ENCODE data around the gene EVA1C. TPM values are rescaled to one million over a fixed set of nuclear protein-coding genes. Genes with fewer than 3 reads are reported as not detected.

Gene EVA1C
- polyA plus RNA-seq, 1 experiment = 5.7 TPM

DNA sequence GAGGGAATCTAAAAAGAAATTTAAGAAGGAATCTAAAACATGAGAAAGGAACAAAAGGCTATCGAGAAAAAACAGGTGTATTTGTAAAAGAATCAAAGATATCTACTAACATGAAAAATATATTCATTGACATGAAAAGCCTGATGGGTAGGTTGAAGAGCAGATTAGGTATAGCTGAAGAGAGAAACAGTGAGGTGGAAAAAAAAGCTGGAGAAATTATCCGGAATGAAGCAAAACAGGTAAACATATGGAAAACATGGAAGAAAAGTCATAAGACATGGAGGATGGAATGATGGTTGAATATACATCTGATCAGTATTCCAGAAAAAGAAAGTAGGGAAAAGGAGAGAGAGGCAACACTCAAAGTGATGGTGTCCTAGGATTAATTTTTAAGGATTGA is 9.6 kb downstream of the EVA1C start:
- TF ChIP-seq, protein P1, sequence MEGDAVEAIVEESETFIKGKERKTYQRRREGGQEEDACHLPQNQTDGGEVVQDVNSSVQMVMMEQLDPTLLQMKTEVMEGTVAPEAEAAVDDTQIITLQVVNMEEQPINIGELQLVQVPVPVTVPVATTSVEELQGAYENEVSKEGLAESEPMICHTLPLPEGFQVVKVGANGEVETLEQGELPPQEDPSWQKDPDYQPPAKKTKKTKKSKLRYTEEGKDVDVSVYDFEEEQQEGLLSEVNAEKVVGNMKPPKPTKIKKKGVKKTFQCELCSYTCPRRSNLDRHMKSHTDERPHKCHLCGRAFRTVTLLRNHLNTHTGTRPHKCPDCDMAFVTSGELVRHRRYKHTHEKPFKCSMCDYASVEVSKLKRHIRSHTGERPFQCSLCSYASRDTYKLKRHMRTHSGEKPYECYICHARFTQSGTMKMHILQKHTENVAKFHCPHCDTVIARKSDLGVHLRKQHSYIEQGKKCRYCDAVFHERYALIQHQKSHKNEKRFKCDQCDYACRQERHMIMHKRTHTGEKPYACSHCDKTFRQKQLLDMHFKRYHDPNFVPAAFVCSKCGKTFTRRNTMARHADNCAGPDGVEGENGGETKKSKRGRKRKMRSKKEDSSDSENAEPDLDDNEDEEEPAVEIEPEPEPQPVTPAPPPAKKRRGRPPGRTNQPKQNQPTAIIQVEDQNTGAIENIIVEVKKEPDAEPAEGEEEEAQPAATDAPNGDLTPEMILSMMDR (IDR thresholded peaks at IDR 0.05; ENCODE audit: low read depth, low read length) = no peak
- Histone ChIP-seq H3K9me3 (ENCODE audit: control insufficient read depth, insufficient read depth, low read length) (no peaks in the 10 kb centered on the region), H3K4me3 (ENCODE audit: low read depth, low read length) (no peak overlapping the region), H3K27me3 (ENCODE audit: control insufficient read depth, insufficient read depth, low read length) (no peaks in the 10 kb centered on the region), H3K27ac (ENCODE audit: low read depth, low read length) (no peak overlapping the region)
- ChIA-PET POLR2A (no interaction called here), CTCF (interaction anchor here (0.7 to 1.4 kb wide), 2 partner anchors 16 to 19 kb away, joined by 4 read pairs; no protein-coding TSS in a partner anchor)
- no peak for DNase-seq (ENCODE audit: low read depth, low spot score)

DNA sequence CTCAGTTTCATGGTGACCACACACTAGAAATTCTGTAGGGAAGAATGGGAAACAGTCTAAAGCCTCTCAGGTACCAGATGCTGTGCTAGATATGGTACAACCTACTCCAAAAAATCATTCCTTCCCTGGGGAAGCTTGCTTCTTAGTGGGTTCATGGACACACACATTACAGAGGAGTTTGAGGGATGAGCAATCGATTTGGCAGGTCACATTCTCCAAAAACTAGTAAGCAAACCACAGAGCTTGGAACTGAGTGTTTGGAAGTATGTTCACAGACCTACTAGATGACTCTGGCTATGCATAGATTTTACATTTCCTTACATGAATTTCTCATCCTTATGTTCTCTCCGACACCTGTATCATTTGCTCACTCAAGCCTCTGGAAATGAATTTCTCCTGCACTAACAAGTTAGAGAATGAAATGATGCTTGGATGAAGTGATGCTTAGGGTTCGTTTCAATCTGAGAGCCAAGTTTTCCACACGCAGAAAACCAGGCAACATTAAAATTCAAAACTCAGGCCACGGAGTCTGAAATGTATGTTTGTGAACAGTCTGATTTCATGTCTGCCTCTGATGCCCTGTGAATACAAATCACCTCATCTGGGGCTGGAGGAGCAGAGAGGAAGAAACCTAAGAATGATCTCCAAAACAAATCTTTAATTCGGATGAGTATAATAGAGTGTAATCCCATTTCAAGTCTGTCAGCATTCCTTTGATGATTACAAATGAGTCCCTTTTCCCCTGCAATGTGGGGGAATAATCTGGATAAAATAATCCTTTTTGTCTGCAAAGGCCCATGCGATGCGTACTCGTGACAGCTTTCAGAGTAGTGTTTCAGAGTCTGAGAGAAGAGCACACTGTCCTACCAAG is 11.0 kb downstream of the EVA1C start:
- ChIA-PET CTCF (interaction anchor here (1.4 kb wide), 2 partner anchors 20 to 177 kb away, joined by 4 to 11 read pairs; no protein-coding TSS in a partner anchor), POLR2A (interaction anchor here (1.1 to 1.2 kb wide), 2 partner anchors 27 to 28 kb away, joined by 3 to 5 read pairs; no protein-coding TSS in a partner anchor)
- Histone ChIP-seq H3K27me3 (ENCODE audit: control insufficient read depth, insufficient read depth, low read length) (no peaks in the 10 kb centered on the region), H3K9me3 (ENCODE audit: control insufficient read depth, insufficient read depth, low read length) (no peaks in the 10 kb centered on the region), H3K27ac (ENCODE audit: low read depth, low read length) (peak overlapping the region; percentile 66), H3K4me3 (ENCODE audit: low read depth, low read length) (no peak overlapping the region)
- TF ChIP-seq, protein P1 (IDR thresholded peaks at IDR 0.05; ENCODE audit: low read depth, low read length) = no peak
- DNase-seq (ENCODE audit: low read depth, low spot score) = peak; percentile 76

DNA sequence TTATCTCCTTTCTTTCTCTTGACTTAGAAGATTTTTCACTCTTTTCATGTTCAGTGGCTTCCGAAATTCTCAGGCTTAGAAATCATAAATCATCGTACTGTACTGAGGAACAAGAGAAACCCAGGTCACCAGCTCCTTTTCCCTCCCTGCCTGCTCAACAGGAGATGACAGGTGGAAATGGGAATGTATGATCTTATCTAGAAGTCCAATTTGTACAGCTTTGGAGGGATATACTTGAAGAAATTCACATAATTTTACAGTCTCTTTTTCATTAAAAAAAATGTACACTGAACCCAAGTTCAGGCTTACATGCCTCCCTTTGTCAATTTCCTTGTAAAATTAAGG is 11.7 kb downstream of the EVA1C start:
- Histone ChIP-seq H3K27ac (ENCODE audit: low read depth, low read length) (peak overlapping the region; percentile 21), H3K4me3 (ENCODE audit: low read depth, low read length) (no peak overlapping the region), H3K27me3 (ENCODE audit: control insufficient read depth, insufficient read depth, low read length) (no peaks in the 10 kb centered on the region), H3K9me3 (ENCODE audit: control insufficient read depth, insufficient read depth, low read length) (no peaks in the 10 kb centered on the region)
- ChIA-PET POLR2A (interaction anchor here (1.1 kb wide), 1 partner anchor 26 kb away, joined by 3 read pairs; no protein-coding TSS in a partner anchor), CTCF (interaction anchor here (1.4 kb wide), 1 partner anchor 177 kb away, joined by 11 read pairs; no protein-coding TSS in a partner anchor)
- TF ChIP-seq, protein P1 (IDR thresholded peaks at IDR 0.05; ENCODE audit: low read depth, low read length) = no peak
- DNase-seq (ENCODE audit: low read depth, low spot score) = no peak

DNA sequence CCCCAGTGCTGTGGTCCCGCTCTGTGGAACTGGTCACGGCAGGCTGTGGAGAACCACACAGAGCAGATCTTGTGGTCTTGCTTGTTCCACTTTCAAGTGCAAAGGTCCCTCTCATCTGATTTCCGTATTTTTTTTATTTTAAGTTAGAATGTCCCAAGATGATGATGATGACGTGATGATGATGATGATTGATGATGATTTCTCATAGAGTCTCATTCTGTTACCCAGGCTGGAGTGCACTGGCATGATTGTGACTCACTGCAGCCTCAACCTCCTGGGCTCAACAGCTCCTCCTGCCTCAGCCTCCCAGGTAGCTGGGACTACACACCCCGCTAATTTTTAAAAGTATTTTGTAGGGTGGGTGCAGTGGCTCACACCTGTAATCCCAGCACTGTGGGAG is 12.2 kb downstream of the EVA1C start:
- no peak overlapping the region for H3K27ac ChIP-seq (ENCODE audit: low read depth, low read length)
- no peak for DNase-seq (ENCODE audit: low read depth, low spot score)
- CTCF ChIA-PET = no interaction called here
- POLR2A ChIA-PET = no interaction called here
- TF ChIP-seq, protein P1 (IDR thresholded peaks at IDR 0.05; ENCODE audit: low read depth, low read length) = no peak
- H3K4me3 ChIP-seq (ENCODE audit: low read depth, low read length) = no peak overlapping the region
- H3K9me3 ChIP-seq (ENCODE audit: control insufficient read depth, insufficient read depth, low read length) = no peaks in the 10 kb centered on the region
- H3K27me3 ChIP-seq (ENCODE audit: control insufficient read depth, insufficient read depth, low read length) = no peaks in the 10 kb centered on the region

DNA sequence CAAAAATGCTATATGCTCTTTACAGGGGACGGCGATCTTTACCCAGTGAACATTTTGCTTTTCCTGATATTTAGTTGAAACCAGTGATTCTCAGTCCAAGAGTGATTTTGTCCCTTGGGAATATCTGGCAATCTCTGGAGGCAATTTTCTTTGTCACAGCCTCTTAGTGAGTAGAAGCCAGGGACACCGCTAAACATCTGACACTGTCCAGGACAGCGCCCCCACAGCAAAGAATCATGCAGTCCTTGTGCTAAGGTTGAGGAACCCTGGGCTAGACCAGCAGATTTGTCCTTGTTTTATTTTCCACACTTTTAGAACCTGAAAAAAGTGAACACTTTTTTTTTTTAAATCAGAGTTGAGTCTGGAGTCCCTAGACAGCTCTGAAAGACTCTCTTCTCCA is 13.1 kb downstream of the EVA1C start:
- no peak for DNase-seq (ENCODE audit: low read depth, low spot score)
- H3K4me3 ChIP-seq (ENCODE audit: low read depth, low read length) = no peak overlapping the region
- H3K27ac ChIP-seq (ENCODE audit: low read depth, low read length) = no peak overlapping the region
- ChIA-PET POLR2A (no interaction called here), CTCF (interaction anchor here (1.1 to 1.7 kb wide), 2 partner anchors 11 to 175 kb away, joined by 5 to 9 read pairs; no protein-coding TSS in a partner anchor)
- H3K27me3 ChIP-seq (ENCODE audit: control insufficient read depth, insufficient read depth, low read length) = no peaks in the 10 kb centered on the region
- no peaks in the 10 kb centered on the region for H3K9me3 ChIP-seq (ENCODE audit: control insufficient read depth, insufficient read depth, low read length)
- TF ChIP-seq, protein P1 (IDR thresholded peaks at IDR 0.05; ENCODE audit: low read depth, low read length) = no peak
